NCI-H460 (cell line): ENCODE measurements around the gene PRSS33. TPM values are rescaled to one million over a fixed set of nuclear protein-coding genes. Genes with fewer than 3 reads are reported as not detected.
A peak's percentile ranks its signal among the peaks of the same experiment; 100 is the strongest.

ENCODE experiments used
- DNase-seq: peaks from one replicate; pipeline ENCODE4 v3.0.0-alpha.2; 2016; ENCODE audit warnings: low read depth; ENCODE audit errors: extremely low read depth
- total RNA-seq: library from RNA; depleted of rRNA; stranded (reverse); fragments of >200 nt; shearing (Covaris generic); gene quantifications from 2 replicates; pipeline ENCODE4 v1.2.3, GENCODE V29; 2014

PRSS33 gene
- total RNA-seq, 1 experiment from 2014 or later = not detected

GRCh38 chr16:2766430-2767139, 20.8 kb downstream of the PRSS33 start:
- no peak for DNase-seq

- no peak for DNase-seq
Measured at GRCh38 chr16:2765462-2766404, 21.6 kb downstream of the PRSS33 start.

- DNase-seq = no peak
Measured at GRCh38 chr16:2764718-2765117, 22.6 kb downstream of the PRSS33 start.

GRCh38 chr16:2763173-2763572, 24.2 kb downstream of the PRSS33 start:
- no peak for DNase-seq

- DNase-seq = no peak
Measured at GRCh38 chr16:2762711-2763110, 24.6 kb downstream of the PRSS33 start.

GRCh38 chr16:2761886-2762583, 25.3 kb downstream of the PRSS33 start:
- DNase-seq = no peak

GRCh38 chr16:2761472-2761871, 25.9 kb downstream of the PRSS33 start:
- DNase-seq = no peak

GRCh38 chr16:2757344-2757743, 30.0 kb downstream of the PRSS33 start:
- DNase-seq = no peak

GRCh38 chr16:2756288-2757015, 30.9 kb downstream of the PRSS33 start:
- no peak for DNase-seq

- DNase-seq = no peak
Measured at GRCh38 chr16:2755158-2755557, 32.2 kb downstream of the PRSS33 start.

GRCh38 chr16:2753733-2754020, 33.7 kb downstream of the PRSS33 start:
- no peak for DNase-seq

GRCh38 chr16:2752850-2753732, 34.3 kb downstream of the PRSS33 start:
- DNase-seq = peak; percentile 73

GRCh38 chr16:2752035-2752849, 35.1 kb downstream of the PRSS33 start, which contains the start of gene SRRM2:
Gene SRRM2 (plus strand): TSS chr16:2752638. CDS start chr16:2756365, 3,727 bp downstream.
- peak; percentile 93 for DNase-seq

- DNase-seq = no peak
Measured at GRCh38 chr16:2751577-2752034, 35.8 kb downstream of the PRSS33 start.

- no peak for DNase-seq
Measured at GRCh38 chr16:2749936-2750335, 37.4 kb downstream of the PRSS33 start.

- DNase-seq = no peak
Measured at GRCh38 chr16:2749476-2749875, 37.9 kb downstream of the PRSS33 start.

GRCh38 chr16:2748757-2749455, 38.5 kb downstream of the PRSS33 start:
- DNase-seq = no peak

- DNase-seq = no peak
Measured at GRCh38 chr16:2745961-2746360, 41.4 kb downstream of the PRSS33 start.
